H1 (cell line): ENCODE data around the gene BRME1. TPM values are rescaled to one million over a fixed set of nuclear protein-coding genes. Genes with fewer than 3 reads are reported as not detected.

ENCODE experiments used
- CTCF ChIA-PET: fragments of 300-600 bp; sonication (Branson Sonifier 250); formaldehyde crosslinking; loops from one replicate; lab custom pipeline; 2021; ENCODE audit not compliant: partially characterized antibody; lab: Charles Lee
- POLR2A ChIA-PET: fragments of 300-600 bp; sonication (Branson Sonifier 250); formaldehyde crosslinking; loops from one replicate; lab custom pipeline; 2021; ENCODE audit warnings: inconsistent platforms; ENCODE audit not compliant: partially characterized antibody; lab: Charles Lee
- DNase-seq, 2 experiments: peaks; one replicate each; pipeline versions ENCODE4 v3.0.0 to v3.0.0-alpha.2; 2010 to 2022; ENCODE audit warnings: low spot score in 2 of 2, low read depth in 1 of 2, mixed read lengths in 1 of 2
- FAIRE-seq: peaks from 2 replicates; lab custom pipeline; 2011; peaks lifted over from hg19 to GRCh38; lab: Jason Lieb, UNC
- H2AFZ ChIP-seq: 2 replicates; pipeline ENCODE4 v1.8.1; 2012; ENCODE audit warnings: low read length, inconsistent platforms
- H2AK5ac ChIP-seq: 2 replicates; pipeline ENCODE4 v1.6.1; 2013; ENCODE audit warnings: low read depth, low read length
- H2BK120ac ChIP-seq: replicated peaks from 2 replicates; pipeline ENCODE3; 2013; ENCODE audit warnings: low read depth, low read length, inconsistent platforms
- H2BK12ac ChIP-seq: 2 replicates; pipeline ENCODE4 v1.6.1; 2013; ENCODE audit warnings: low read depth, low read length
- H2BK15ac ChIP-seq: 2 replicates; pipeline ENCODE4 v1.6.1; 2013; ENCODE audit warnings: low read length
- H2BK20ac ChIP-seq: 2 replicates; pipeline ENCODE4 v1.6.1; 2013; ENCODE audit warnings: low read length
- H2BK5ac ChIP-seq: 2 replicates; pipeline ENCODE4 v1.6.1; 2013; ENCODE audit warnings: low read depth, low read length
- H3K14ac ChIP-seq: 2 replicates; pipeline ENCODE4 v1.6.1; 2013; ENCODE audit warnings: inconsistent platforms; ENCODE audit not compliant: insufficient read length
- H3K18ac ChIP-seq: 2 replicates; pipeline ENCODE4 v1.6.1; 2013; ENCODE audit warnings: low read length; ENCODE audit errors: extremely low read depth
- H3K23ac ChIP-seq: 2 replicates; pipeline ENCODE4 v1.6.1; 2013; ENCODE audit warnings: inconsistent platforms; ENCODE audit not compliant: insufficient read length
- H3K23me2 ChIP-seq: 2 replicates; pipeline ENCODE4 v1.6.1; 2013; ENCODE audit warnings: low read depth, low read length
- H3K27ac ChIP-seq: 2 replicates; pipeline ENCODE4 v1.6.1; 2011; ENCODE audit warnings: low read depth, low read length, inconsistent platforms
- H3K27me3 ChIP-seq, 4 experiments: replicated peaks in 1 of 4; 1 replicate in 1 of 4; 2 replicates in 3 of 4; pipeline versions ENCODE4 v1.6.1 to v1.8.1; 2011 to 2013; ENCODE audit warnings: low read length in 3 of 4, mild to moderate bottlenecking in 3 of 4, inconsistent platforms in 2 of 4, mixed read lengths in 2 of 4, moderate library complexity in 1 of 4; ENCODE audit not compliant: control insufficient read depth in 3 of 4, insufficient read depth in 3 of 4; ENCODE audit errors: extremely low read depth in 1 of 4
- H3K36me3 ChIP-seq, 4 experiments: 2 replicates each; pipeline versions ENCODE4 v1.6.1 to v1.8.1; 2011 to 2013; ENCODE audit warnings: mild to moderate bottlenecking in 4 of 4, low read length in 3 of 4, moderate library complexity in 2 of 4, control low read depth in 1 of 4, inconsistent platforms in 1 of 4; ENCODE audit not compliant: insufficient read depth in 4 of 4, control insufficient read depth in 2 of 4
- H3K4ac ChIP-seq: replicated peaks from 2 replicates; pipeline ENCODE3; 2013; ENCODE audit warnings: low read length, low read depth, mixed read lengths, inconsistent platforms; ENCODE audit not compliant: insufficient read length
- H3K4me1 ChIP-seq, 4 experiments: replicated peaks in 1 of 4; 1 replicate in 1 of 4; 2 replicates in 3 of 4; pipeline versions ENCODE4 v1.6.1 to v1.8.1; 2011 to 2013; ENCODE audit warnings: low read length in 3 of 4, inconsistent platforms in 2 of 4, mixed read lengths in 1 of 4; ENCODE audit not compliant: insufficient read depth in 4 of 4, control insufficient read depth in 3 of 4
- H3K4me2 ChIP-seq, 2 experiments: 2 replicates each; pipeline versions ENCODE4 v1.6.1 to v1.8.1; 2011 to 2013; ENCODE audit warnings: low read depth in 2 of 2, low read length in 2 of 2, control low read depth in 1 of 2, inconsistent platforms in 1 of 2, mild to moderate bottlenecking in 1 of 2; ENCODE audit not compliant: insufficient read depth in 1 of 2
- H3K4me3 ChIP-seq, 4 experiments: fragments of 200-600, 300-600 bp in 1 of 4; sonication (generic), shearing (Covaris generic), sonication (Bioruptor Twin) in 1 of 4; 2 replicates each; pipeline versions ENCODE4 v1.5.1 to v1.8.1; 2011 to 2016; ENCODE audit warnings: low read length in 4 of 4, low read depth in 3 of 4, control low read depth in 2 of 4, inconsistent platforms in 2 of 4, mild to moderate bottlenecking in 2 of 4, mixed read lengths in 1 of 4, moderate library complexity in 1 of 4; ENCODE audit not compliant: insufficient read depth in 2 of 4; ENCODE audit errors: extremely low read depth in 1 of 4
- H3K56ac ChIP-seq: replicated peaks from 2 replicates; pipeline ENCODE3; 2013; ENCODE audit warnings: low read depth, mild to moderate bottlenecking, mixed read lengths, low read length, inconsistent platforms; ENCODE audit not compliant: insufficient read length
- H3K79me1 ChIP-seq: 2 replicates; pipeline ENCODE4 v1.6.1; 2013; ENCODE audit warnings: low read depth, low read length, control low read depth
- H3K79me2 ChIP-seq, 2 experiments: 2 replicates each; pipeline versions ENCODE4 v1.6.1 to v1.8.1; 2012 to 2013; ENCODE audit warnings: low read length in 2 of 2, mild to moderate bottlenecking in 2 of 2, inconsistent platforms in 1 of 2; ENCODE audit not compliant: insufficient read depth in 2 of 2, control insufficient read depth in 1 of 2
- H3K9ac ChIP-seq, 4 experiments: replicated peaks in 1 of 4; 1 replicate in 1 of 4; 2 replicates in 3 of 4; pipeline versions ENCODE4 v1.6.1 to v1.8.1; 2011 to 2013; ENCODE audit warnings: low read depth in 3 of 4, low read length in 3 of 4, control low read depth in 2 of 4, mild to moderate bottlenecking in 2 of 4, moderate library complexity in 2 of 4, inconsistent platforms in 1 of 4; ENCODE audit errors: extremely low read depth in 1 of 4
- H3K9me3 ChIP-seq, 2 experiments: 2 replicates each; pipeline versions ENCODE4 v1.6.1 to v1.8.1; 2012 to 2013; ENCODE audit warnings: mild to moderate bottlenecking in 2 of 2, moderate library complexity in 2 of 2, control low read depth in 1 of 2, inconsistent platforms in 1 of 2, low read depth in 1 of 2, low read length in 1 of 2, mixed read lengths in 1 of 2; ENCODE audit not compliant: insufficient read depth in 2 of 2
- H4K20me1 ChIP-seq, 2 experiments: replicated peaks in 1 of 2; 2 replicates each; pipeline versions ENCODE3 to v1.8.1; 2011 to 2013; ENCODE audit warnings: inconsistent platforms in 2 of 2, low read length in 2 of 2, mild to moderate bottlenecking in 1 of 2; ENCODE audit not compliant: insufficient read depth in 2 of 2, control insufficient read depth in 1 of 2
- H4K5ac ChIP-seq: 2 replicates; pipeline ENCODE4 v1.6.1; 2013; ENCODE audit warnings: low read length, low read depth, mixed read lengths, inconsistent platforms; ENCODE audit not compliant: insufficient read length
- H4K8ac ChIP-seq: 2 replicates; pipeline ENCODE4 v1.8.0; 2013; ENCODE audit warnings: mild to moderate bottlenecking, moderate library complexity, low read length, inconsistent platforms; ENCODE audit not compliant: insufficient read depth; ENCODE audit errors: extremely low read depth
- H4K91ac ChIP-seq: replicated peaks from 2 replicates; pipeline ENCODE3; 2013; ENCODE audit warnings: low read length, mixed read lengths, inconsistent platforms; ENCODE audit not compliant: insufficient read length
- CHD2 ChIP-seq: IDR thresholded peaks from 2 replicates; pipeline ENCODE4 v1.6.1; 2012; ENCODE audit warnings: low read length, improper control_type of control experiment
- CREB1 ChIP-seq: IDR thresholded peaks from 2 replicates; pipeline ENCODE4 v1.6.1; 2012; ENCODE audit warnings: inconsistent platforms
- EGR1 ChIP-seq: IDR thresholded peaks from 2 replicates; pipeline ENCODE4 v1.6.1; 2011; ENCODE audit warnings: low read depth, low read length, borderline replicate concordance
- HDAC2 ChIP-seq, 2 experiments: fragments of 300-600 bp in 1 of 2; sonication (generic) in 1 of 2; IDR thresholded peaks; 2 replicates each; pipeline ENCODE4 v1.6.1; 2011 to 2012; ENCODE audit warnings: low read depth in 2 of 2, low read length in 2 of 2, mild to moderate bottlenecking in 2 of 2, moderate library complexity in 2 of 2, borderline replicate concordance in 1 of 2, inconsistent platforms in 1 of 2
- RBBP5 ChIP-seq: IDR thresholded peaks from 2 replicates; pipeline ENCODE4 v1.7.1; 2012; ENCODE audit warnings: low read depth, mild to moderate bottlenecking, inconsistent platforms, low read length, moderate library complexity, borderline replicate concordance
- SIN3A ChIP-seq, 2 experiments: IDR thresholded peaks in 1 of 2; conservative IDR thresholded peaks in 1 of 2; 2 replicates each; pipeline ENCODE4 v1.6.1; 2011 to 2012; ENCODE audit warnings: low read length in 2 of 2, improper control_type of control experiment in 1 of 2, low read depth in 1 of 2, mild to moderate bottlenecking in 1 of 2
- SIRT6 ChIP-seq: IDR thresholded peaks from one replicate; pipeline ENCODE4 v1.7.1; 2012; ENCODE audit warnings: low read length, inconsistent platforms
- TAF1 ChIP-seq: IDR thresholded peaks from 2 replicates; pipeline ENCODE4 v1.6.1; 2011; ENCODE audit warnings: mild to moderate bottlenecking, low read depth, low read length
- TBP ChIP-seq: IDR thresholded peaks from 2 replicates; pipeline ENCODE4 v1.6.1; 2011; ENCODE audit warnings: low read depth, low read length, improper control_type of control experiment
- WGBS, 2 experiments: shearing (Covaris generic) in 1 of 2; methylation state at CpG; one replicate each; pipeline versions ENCODE4 v1.1.6 to v1.1.7; 2013 to 2015; ENCODE audit warnings: low lambda C conversion rate in 2 of 2, mixed read lengths in 2 of 2, inconsistent platforms in 1 of 2, low coverage in 1 of 2, missing lambda C conversion rate in 1 of 2; ENCODE audit not compliant: insufficient replicate concordance in 2 of 2, insufficient coverage in 1 of 2, insufficient read length in 1 of 2; ENCODE audit errors: extremely low coverage in 1 of 2, missing lambda C conversion rate in 1 of 2; 5-methylcytosine and 5-hydroxymethylcytosine counted together
- polyA plus RNA-seq, 7 experiments: library from polyadenylated mRNA; depleted of rRNA in 3 of 7; stranded (reverse) in 5 of 7; unstranded in 2 of 7; fragments of >200 nt in 5 of 7; fragments of 200-250 nt in 2 of 7; gene quantifications; 1 replicate in 5 of 7; 2 replicates in 1 of 7; 4 replicates in 1 of 7; pipeline versions ENCODE4 v1.2.1 to v1.2.3, GENCODE V29; 2011 to 2013; ENCODE audit warnings: missing spikeins in 2 of 7, mixed read lengths in 2 of 7
- total RNA-seq: library from RNA; stranded (reverse); fragmentation: NEBNext Ultra II Directional; extraction: Animal tissue kit (Norgen Biotek cat#: 25700); gene quantifications from 2 replicates; pipeline ENCODE4 v1.2.1, GENCODE V29; 2021
- TF ChIP-seq, protein P1 (sequence below): IDR thresholded peaks from 2 replicates; pipeline ENCODE4 v1.6.1; 2012; ENCODE audit warnings: inconsistent platforms

Gene BRME1
- total and polyA plus RNA-seq, 2 of the 8 experiments (the other 6 are each of a cell fraction or from before 2014, with no cell fraction given) = 4.6 to 4.7 TPM

DNA sequence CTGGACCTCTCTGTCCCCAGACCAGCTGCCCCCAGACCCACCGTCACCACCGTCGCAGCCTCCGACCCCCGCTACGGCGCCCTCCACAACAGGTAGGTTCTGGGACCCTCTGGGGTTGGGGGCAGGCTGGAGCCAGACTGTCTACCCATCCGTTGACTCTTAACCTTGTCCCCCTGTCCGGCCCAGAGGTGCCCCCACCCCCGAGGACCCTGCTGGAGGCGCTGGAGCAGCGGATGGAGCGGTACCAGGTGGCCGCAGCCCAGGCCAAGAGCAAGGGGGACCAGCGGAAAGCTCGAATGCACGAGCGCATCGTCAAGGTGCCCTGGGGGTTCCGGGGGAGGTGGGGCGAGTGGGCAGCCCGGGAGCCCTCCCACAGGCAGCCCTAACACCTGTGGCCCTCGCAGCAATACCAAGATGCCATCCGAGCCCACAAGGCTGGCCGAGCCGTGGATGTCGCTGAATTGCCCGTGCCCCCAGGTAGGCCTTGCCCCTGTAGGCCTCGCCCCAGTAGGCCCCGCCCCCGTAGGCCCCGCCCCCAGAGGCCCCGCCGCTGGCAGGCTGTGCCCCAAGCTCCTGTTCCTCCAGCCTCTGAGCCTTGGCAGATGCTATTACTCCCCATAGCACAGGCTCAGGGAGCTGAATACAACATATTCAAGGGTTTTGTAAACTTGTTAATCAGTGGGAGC lies 13.0 kb upstream of the BRME1 start:
- Histone ChIP-seq H2AFZ (no peak overlapping the region), H3K79me2 (no peaks in the 10 kb centered on the region), H3K56ac (no peak overlapping the region), H2BK12ac (no peak overlapping the region), H3K4ac (no peak overlapping the region), H3K4me3 (no peak overlapping the region), H3K27ac (no peak overlapping the region), H4K20me1 (peaks cover 0 to 3% of the 10 kb centered on the region in 2 experiments), H2AK5ac (no peak overlapping the region), H4K8ac (no peak overlapping the region), H2BK5ac (no peak overlapping the region), H3K23ac (no peak overlapping the region), H3K14ac (no peak overlapping the region), H4K5ac (no peak overlapping the region), H3K18ac (no peak overlapping the region), H3K36me3 (peaks cover 9 to 44% (median 37%) of the 10 kb centered on the region in 4 experiments), H3K9me3 (peaks cover 9 to 10% of the 10 kb centered on the region in 2 experiments), H3K4me1 (no peaks in the 10 kb centered on the region), H3K23me2 (no peaks in the 10 kb centered on the region), H3K79me1 (no peaks in the 10 kb centered on the region), H3K9ac (no peak overlapping the region), H3K4me2 (no peak overlapping the region), H4K91ac (no peak overlapping the region), H2BK120ac (no peak overlapping the region), H2BK15ac (no peak overlapping the region), H2BK20ac (no peak overlapping the region), H3K27me3 (no peaks in the 10 kb centered on the region)
- 96% methylated on average over 4 of the region's 34 CpGs; no CpG with 5 or more reads in 1 of the 2 experiments for WGBS, 2 experiments
- ChIA-PET CTCF (interaction anchor here (1.0 to 1.3 kb wide), 3 partner anchors 8 to 124 kb away, joined by 3 to 6 read pairs (median 4); no protein-coding TSS in a partner anchor), POLR2A (interaction anchor here (1.1 to 1.3 kb wide), 6 partner anchors 8 to 124 kb away, joined by 3 to 5 read pairs (median 3); no protein-coding TSS in a partner anchor)
- DNase-seq (peak in 1 of 2 experiments; percentile 64), FAIRE-seq (no peak)
- no peak for TF ChIP-seq TAF1
- no peak for TF ChIP-seq CHD2
- no peak for TF ChIP-seq SIRT6
- TF ChIP-seq HDAC2 (IDR thresholded peaks at IDR 0.05; ENCODE audit: borderline replicate concordance in 1 of 2, low read depth in 2 of 2, low read length in 2 of 2) = no peak
- TF ChIP-seq CREB1 = no peak
- TF ChIP-seq, protein P1, sequence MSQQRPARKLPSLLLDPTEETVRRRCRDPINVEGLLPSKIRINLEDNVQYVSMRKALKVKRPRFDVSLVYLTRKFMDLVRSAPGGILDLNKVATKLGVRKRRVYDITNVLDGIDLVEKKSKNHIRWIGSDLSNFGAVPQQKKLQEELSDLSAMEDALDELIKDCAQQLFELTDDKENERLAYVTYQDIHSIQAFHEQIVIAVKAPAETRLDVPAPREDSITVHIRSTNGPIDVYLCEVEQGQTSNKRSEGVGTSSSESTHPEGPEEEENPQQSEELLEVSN = no peak
- TF ChIP-seq SIN3A (conservative IDR thresholded peaks at IDR 0.05 in 1 of 2, IDR thresholded peaks at IDR 0.05 in 1 of 2; ENCODE audit: low read depth in 1 of 2, low read length in 2 of 2) = no peak
- TF ChIP-seq RBBP5 = no peak
- no peak for TF ChIP-seq TBP
- TF ChIP-seq EGR1 = no peak
